GM20000 (cell line): ENCODE results near the gene MKNK1.
A peak's percentile ranks its signal among the peaks of the same experiment; 100 is the strongest.

ENCODE experiments used
- DNase-seq: peaks from one replicate; pipeline ENCODE4 v3.0.0; 2012; ENCODE audit warnings: low spot score
- TF ChIP-seq, protein P1 (sequence below): IDR thresholded peaks from 2 replicates; pipeline ENCODE4 v1.5.1; 2012; ENCODE audit warnings: mild to moderate bottlenecking, control low read depth; ENCODE audit errors: extremely low read depth, missing control alignments

Gene MKNK1

DNA sequence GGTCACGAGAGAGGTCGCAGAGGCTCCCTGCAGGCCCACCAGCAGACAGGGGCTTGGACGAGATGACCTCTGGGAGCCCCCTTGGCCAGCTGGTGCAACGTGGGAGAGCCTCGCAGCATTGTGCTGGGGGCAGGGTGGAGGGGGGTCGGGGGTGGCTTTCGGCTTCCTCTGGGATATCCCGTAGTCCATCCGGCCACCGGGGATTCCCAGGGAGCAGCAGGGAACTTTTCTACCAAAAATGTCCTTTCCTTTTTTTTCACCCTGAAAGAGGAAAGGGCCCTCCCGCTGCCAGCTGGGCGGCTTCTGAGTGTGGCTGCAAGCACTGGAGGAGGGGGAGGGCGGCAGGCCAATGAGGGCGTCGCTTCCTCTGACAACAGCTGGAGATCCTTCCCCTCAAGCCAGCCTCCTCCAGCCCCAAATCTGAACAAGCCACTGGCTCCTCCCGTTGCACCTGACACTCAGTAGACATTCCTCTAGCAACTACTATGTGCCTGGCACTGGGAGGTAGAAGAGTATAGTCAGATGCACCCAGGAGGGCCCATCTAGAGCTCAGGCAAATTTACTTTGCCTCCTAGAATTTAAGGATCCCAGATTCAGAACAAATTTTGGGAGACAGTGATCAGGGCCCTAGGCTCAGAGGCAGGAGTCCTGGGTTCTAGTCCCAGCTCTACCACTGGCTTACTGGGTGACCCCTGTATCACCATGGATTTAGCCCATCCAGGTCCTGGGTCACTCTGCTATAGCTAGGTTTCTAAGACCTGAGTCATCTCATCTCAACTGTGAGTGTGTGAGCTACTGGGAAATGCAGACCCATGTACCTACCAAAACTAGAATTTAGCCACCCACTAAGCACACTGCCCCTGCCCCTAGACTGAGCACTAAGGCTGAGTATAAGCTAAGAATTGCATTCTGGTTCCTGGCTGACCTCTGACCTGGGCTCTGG, 9.9 kb upstream of the MKNK1 start:
- DNase-seq: peak; percentile 82
- TF ChIP-seq, protein P1, sequence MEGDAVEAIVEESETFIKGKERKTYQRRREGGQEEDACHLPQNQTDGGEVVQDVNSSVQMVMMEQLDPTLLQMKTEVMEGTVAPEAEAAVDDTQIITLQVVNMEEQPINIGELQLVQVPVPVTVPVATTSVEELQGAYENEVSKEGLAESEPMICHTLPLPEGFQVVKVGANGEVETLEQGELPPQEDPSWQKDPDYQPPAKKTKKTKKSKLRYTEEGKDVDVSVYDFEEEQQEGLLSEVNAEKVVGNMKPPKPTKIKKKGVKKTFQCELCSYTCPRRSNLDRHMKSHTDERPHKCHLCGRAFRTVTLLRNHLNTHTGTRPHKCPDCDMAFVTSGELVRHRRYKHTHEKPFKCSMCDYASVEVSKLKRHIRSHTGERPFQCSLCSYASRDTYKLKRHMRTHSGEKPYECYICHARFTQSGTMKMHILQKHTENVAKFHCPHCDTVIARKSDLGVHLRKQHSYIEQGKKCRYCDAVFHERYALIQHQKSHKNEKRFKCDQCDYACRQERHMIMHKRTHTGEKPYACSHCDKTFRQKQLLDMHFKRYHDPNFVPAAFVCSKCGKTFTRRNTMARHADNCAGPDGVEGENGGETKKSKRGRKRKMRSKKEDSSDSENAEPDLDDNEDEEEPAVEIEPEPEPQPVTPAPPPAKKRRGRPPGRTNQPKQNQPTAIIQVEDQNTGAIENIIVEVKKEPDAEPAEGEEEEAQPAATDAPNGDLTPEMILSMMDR: no peak

- DNase-seq: no peak
- TF ChIP-seq, protein P1: no peak
These were observed 9.0 kb upstream of the MKNK1 start for GRCh38 chr1:46612937-46613660.

GRCh38 chr1:46611691-46612221, 7.7 kb upstream of the MKNK1 start:
- TF ChIP-seq, protein P1: no peak
- DNase-seq: no peak

DNA sequence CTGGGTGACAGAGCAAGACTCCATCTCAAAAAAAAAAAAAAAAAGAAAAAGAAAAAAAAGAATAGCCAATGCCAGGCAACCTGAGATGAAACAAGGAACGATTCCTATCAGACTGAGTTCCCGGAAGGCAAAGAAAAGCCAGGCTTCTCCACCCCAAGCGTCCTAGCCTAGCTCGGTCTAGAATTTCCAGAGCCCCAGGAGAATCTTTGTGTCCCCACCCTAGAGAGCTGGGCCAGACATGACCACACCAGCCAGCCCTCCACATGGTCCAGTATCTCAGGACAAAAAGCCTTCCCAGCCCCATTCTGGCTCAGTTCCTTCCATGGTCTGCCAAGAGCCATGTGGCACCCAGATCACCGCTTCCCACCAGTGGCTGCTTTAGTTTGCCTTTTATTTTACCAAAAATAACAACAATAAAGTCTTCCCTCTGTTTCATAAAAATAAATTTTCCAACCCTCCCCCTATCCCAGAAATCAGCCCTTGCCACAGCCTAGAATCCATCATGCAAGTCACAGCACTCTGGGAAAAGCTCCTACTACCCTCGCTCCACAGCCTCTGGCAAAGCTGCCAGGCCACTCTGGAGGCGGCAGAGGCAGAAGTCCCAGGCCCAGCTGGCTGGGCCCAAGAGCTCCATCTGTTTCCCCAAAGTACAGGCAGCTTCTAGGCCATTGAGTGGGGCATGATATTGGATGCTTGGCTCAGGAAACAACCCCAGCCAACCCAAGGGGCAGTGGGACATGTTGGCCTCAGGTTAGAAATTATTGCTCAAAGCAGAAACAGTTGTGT, 3.5 kb upstream of the MKNK1 start:
- no peak for DNase-seq

DNA sequence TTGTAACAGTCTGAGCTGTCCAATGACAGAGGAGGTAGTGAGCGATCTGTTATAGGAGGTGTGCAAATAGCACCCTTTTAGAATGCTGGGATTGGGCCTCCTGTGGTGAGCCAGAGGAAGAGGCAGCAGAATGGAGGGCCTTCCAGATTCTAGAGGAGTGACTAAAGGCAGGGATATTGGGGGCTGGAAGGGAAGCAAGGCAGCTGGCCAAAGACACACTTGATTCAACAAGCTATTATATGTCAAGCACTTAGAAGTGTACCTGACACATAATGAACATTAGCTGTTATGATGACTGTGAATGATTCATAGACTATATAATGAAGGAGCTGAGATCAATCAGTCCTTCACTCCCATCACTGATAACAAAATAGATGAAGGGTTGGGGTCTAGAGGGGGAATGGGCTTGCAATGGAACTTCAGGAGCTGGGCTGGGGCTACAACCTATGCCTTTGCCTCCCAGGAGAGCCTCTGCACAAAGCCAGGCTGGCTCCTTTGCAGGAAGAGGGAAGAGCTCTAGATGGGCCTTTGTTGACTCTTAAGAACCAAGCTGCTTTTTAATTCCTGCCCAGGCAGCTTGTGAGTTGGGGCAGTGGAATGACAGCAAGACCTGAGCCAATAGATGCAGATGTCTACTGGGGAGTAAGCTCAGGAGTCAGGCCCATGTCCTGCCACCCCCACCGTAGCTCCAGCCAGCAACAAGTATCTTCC, 2.3 kb upstream of the MKNK1 start:
- DNase-seq: no peak
- TF ChIP-seq, protein P1: no peak

More for the DNA sequence above, 3.5 kb upstream of the MKNK1 start:
- TF ChIP-seq, protein P1: no peak

DNA sequence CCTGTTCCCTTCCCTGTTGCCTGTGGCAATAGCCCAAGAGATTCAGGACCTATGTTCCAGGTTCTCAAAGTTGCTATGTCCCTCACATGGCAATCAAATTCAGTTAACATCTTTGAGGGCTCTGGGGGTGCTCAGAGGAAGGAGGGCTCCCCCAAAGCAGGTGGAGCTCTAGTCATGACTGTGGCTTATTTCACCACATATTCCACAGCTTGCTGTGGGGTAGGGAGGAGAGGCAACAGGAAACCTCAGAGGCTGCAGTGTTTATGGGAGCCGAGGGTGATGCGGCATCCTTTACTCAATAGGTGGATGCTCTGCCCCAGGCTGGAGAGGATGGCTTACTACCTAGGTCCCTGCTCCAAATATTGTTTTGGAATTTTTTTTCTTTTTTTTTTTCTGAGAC, 1.2 kb upstream of the MKNK1 start:
- DNase-seq: no peak
- TF ChIP-seq, protein P1: no peak
